IMR-90 (cell line): Measurements from ENCODE around the gene USH2A. TPM values are rescaled to one million over a fixed set of nuclear protein-coding genes. Genes with fewer than 3 reads are reported as not detected.
A peak's percentile ranks its signal among the peaks of the same experiment; 100 is the strongest.

ENCODE experiments used
- ATAC-seq: fragments of 200-7000 bp; cut with Tn5 transposase; 2 replicates; pipeline ENCODE4 v1.9.1; 2020; ENCODE audit warnings: low read depth, mild to moderate bottlenecking, moderate library complexity
- BruUV-seq: library from RNA; stranded (reverse); fragments of 400-500 nt; replicated peaks from 2 replicates; lab custom pipeline; 2021; lab: Mats Ljungman, UMichigan
- CTCF ChIA-PET: fragments of 300-600 bp; formaldehyde crosslinking; extraction: SDS; loops from one replicate; lab custom pipeline; 2021; ENCODE audit warnings: antibody characterized with exemption; lab: Yijun Ruan, JAX
- POLR2A ChIA-PET: fragments of 300-600 bp; sonication (Branson Sonifier 250); formaldehyde crosslinking; loops from one replicate; lab custom pipeline; 2022; ENCODE audit warnings: antibody characterized with exemption; ENCODE audit not compliant: unreplicated experiment; lab: Charles Lee
- DNase-seq: peaks from one replicate; pipeline ENCODE4 v3.0.0; 2013
- H2AFZ ChIP-seq: replicated peaks from 2 replicates; pipeline ENCODE3; 2013; ENCODE audit warnings: low read length, mild to moderate bottlenecking; ENCODE audit not compliant: poor library complexity
- H2AK5ac ChIP-seq: 2 replicates; pipeline ENCODE4 v1.6.1; 2013; ENCODE audit warnings: low read depth, low read length, inconsistent platforms
- H2AK9ac ChIP-seq: replicated peaks from 2 replicates; pipeline ENCODE3; 2013; ENCODE audit warnings: mild to moderate bottlenecking, low read depth, low read length, moderate library complexity; ENCODE audit not compliant: poor library complexity
- H2BK120ac ChIP-seq: 2 replicates; pipeline ENCODE4 v1.6.1; 2013; ENCODE audit warnings: low read depth, low read length, inconsistent platforms
- H2BK15ac ChIP-seq: 3 replicates; pipeline ENCODE4 v1.6.1; 2013; ENCODE audit warnings: low read depth, low read length, inconsistent platforms
- H2BK20ac ChIP-seq: 2 replicates; pipeline ENCODE4 v1.6.1; 2013; ENCODE audit warnings: low read depth, mild to moderate bottlenecking, inconsistent platforms, low read length, moderate library complexity
- H2BK5ac ChIP-seq: 2 replicates; pipeline ENCODE4 v1.6.1; 2013; ENCODE audit warnings: mild to moderate bottlenecking, low read depth, low read length, inconsistent platforms; ENCODE audit not compliant: poor library complexity, severe bottlenecking
- H3K14ac ChIP-seq: replicated peaks from 2 replicates; pipeline ENCODE4 v1.6.1; 2013; ENCODE audit warnings: low read depth, low read length, inconsistent platforms
- H3K18ac ChIP-seq: 2 replicates; pipeline ENCODE4 v1.6.1; 2013; ENCODE audit warnings: low read depth, low read length, control low read depth
- H3K23ac ChIP-seq: 2 replicates; pipeline ENCODE4 v1.6.1; 2013; ENCODE audit warnings: low read depth, low read length, inconsistent platforms
- H3K27ac ChIP-seq: 2 replicates; pipeline ENCODE4 v1.5.1; 2013; ENCODE audit warnings: mild to moderate bottlenecking, control low read depth, low read length; ENCODE audit not compliant: insufficient read depth
- H3K27me3 ChIP-seq: 2 replicates; pipeline ENCODE4 v1.6.1; 2013; ENCODE audit warnings: low read length; ENCODE audit not compliant: control insufficient read depth, insufficient read depth
- H3K36me3 ChIP-seq: 2 replicates; pipeline ENCODE4 v1.6.1; 2013; ENCODE audit warnings: low read length, mixed read lengths; ENCODE audit not compliant: control insufficient read depth, insufficient read depth
- H3K4ac ChIP-seq: 2 replicates; pipeline ENCODE4 v1.6.1; 2013; ENCODE audit warnings: low read depth, low read length, inconsistent platforms
- H3K4me1 ChIP-seq: 2 replicates; pipeline ENCODE4 v1.6.1; 2013; ENCODE audit warnings: low read length, mixed read lengths; ENCODE audit not compliant: control insufficient read depth, insufficient read depth
- H3K4me2 ChIP-seq: 2 replicates; pipeline ENCODE4 v1.6.1; 2013; ENCODE audit warnings: low read depth, mild to moderate bottlenecking, control low read depth, low read length, moderate library complexity
- H3K4me3 ChIP-seq: 2 replicates; pipeline ENCODE4 v1.5.1; 2013; ENCODE audit warnings: low read depth, mild to moderate bottlenecking, control low read depth, low read length, moderate library complexity; ENCODE audit not compliant: insufficient read depth
- H3K56ac ChIP-seq: 2 replicates; pipeline ENCODE4 v1.6.1; 2013; ENCODE audit warnings: low read length, inconsistent platforms; ENCODE audit not compliant: insufficient read depth; ENCODE audit errors: extremely low read depth
- H3K79me1 ChIP-seq, 2 experiments: 2 replicates each; pipeline ENCODE4 v1.6.1; 2013; ENCODE audit warnings: low read length in 2 of 2, inconsistent platforms in 1 of 2, low read depth in 1 of 2
- H3K9ac ChIP-seq: 2 replicates; pipeline ENCODE4 v1.6.1; 2013; ENCODE audit warnings: low read depth, low read length, control low read depth
- H3K9me1 ChIP-seq: 2 replicates; pipeline ENCODE4 v1.6.1; 2013; ENCODE audit warnings: low read length, inconsistent platforms; ENCODE audit not compliant: insufficient read depth
- H3K9me3 ChIP-seq: 2 replicates; pipeline ENCODE4 v1.6.1; 2013; ENCODE audit warnings: low read length; ENCODE audit not compliant: control insufficient read depth, insufficient read depth
- H4K20me1 ChIP-seq: 2 replicates; pipeline ENCODE4 v1.6.1; 2013; ENCODE audit warnings: low read length, inconsistent platforms; ENCODE audit not compliant: insufficient read depth
- H4K5ac ChIP-seq: 2 replicates; pipeline ENCODE4 v1.6.1; 2013; ENCODE audit warnings: mild to moderate bottlenecking, low read depth, low read length, control low read depth
- H4K8ac ChIP-seq, 2 experiments: 2 replicates each; pipeline ENCODE4 v1.6.1; 2013; ENCODE audit warnings: low read depth in 2 of 2, low read length in 2 of 2, control low read depth in 1 of 2, inconsistent platforms in 1 of 2
- H4K91ac ChIP-seq: 2 replicates; pipeline ENCODE4 v1.6.1; 2013; ENCODE audit warnings: low read depth, low read length, inconsistent platforms; ENCODE audit not compliant: insufficient read depth
- BHLHE40 ChIP-seq: fragments of 150-350 bp; IDR thresholded peaks from 2 replicates; pipeline ENCODE4 v1.6.1; 2016; ENCODE audit warnings: mild to moderate bottlenecking, low read depth, low read length
- CEBPB ChIP-seq: IDR thresholded peaks from 2 replicates; pipeline ENCODE4 v1.6.1; 2012; ENCODE audit warnings: low read depth, low read length, improper control_type of control experiment
- FOS ChIP-seq: fragments of 150-350 bp; IDR thresholded peaks from 2 replicates; pipeline ENCODE4 v1.6.1; 2016; ENCODE audit warnings: low read depth, low read length
- MAFK ChIP-seq: IDR thresholded peaks from 2 replicates; pipeline ENCODE4 v1.6.1; 2012; ENCODE audit warnings: low read depth, low read length, improper control_type of control experiment
- MXI1 ChIP-seq: IDR thresholded peaks from 2 replicates; pipeline ENCODE4 v1.6.1; 2012; ENCODE audit warnings: low read depth, mild to moderate bottlenecking, low read length, moderate library complexity, borderline replicate concordance
- RCOR1 ChIP-seq: IDR thresholded peaks from 2 replicates; pipeline ENCODE4 v1.6.1; 2012; ENCODE audit warnings: mild to moderate bottlenecking, low read length, improper control_type of control experiment; ENCODE audit not compliant: insufficient replicate concordance
- RFX5 ChIP-seq: IDR thresholded peaks from 2 replicates; pipeline ENCODE4 v1.8.0; 2012; ENCODE audit warnings: low read depth, mild to moderate bottlenecking, low read length, moderate library complexity
- SMC3 ChIP-seq: fragments of 150-350 bp; IDR thresholded peaks from 2 replicates; pipeline ENCODE4 v1.6.1; 2016; ENCODE audit warnings: low read depth, mild to moderate bottlenecking, antibody characterized with exemption, low read length, moderate library complexity
- WGBS, 2 experiments: methylation state at CpG; one replicate each; pipeline versions ENCODE4 v1.1.5 to v1.1.7; 2013; ENCODE audit warnings: missing lambda C conversion rate in 2 of 2; ENCODE audit not compliant: insufficient read length in 1 of 2; ENCODE audit errors: extremely low coverage in 2 of 2; 5-methylcytosine and 5-hydroxymethylcytosine counted together
- dilution Hi-C: fragments of 300-500 bp; cut with HindIII; formaldehyde crosslinking; loops from one replicate; pipeline ENCODE4 v1.14.3; 2018; ENCODE audit warnings: low sequenced_read_pairs; ENCODE audit not compliant: unreplicated experiment
- in situ Hi-C: fragments of 300-500 bp; cut with MboI; formaldehyde crosslinking; loops from 3 replicates; pipeline ENCODE4 v1.14.3; 2019; ENCODE audit warnings: low sequenced_read_pairs, inconsistent platforms, mixed read lengths
- intact Hi-C: fragments of 100-400 bp; cut with micrococcal nuclease; formaldehyde crosslinking; loops from 2 replicates; pipeline ENCODE4 v1.10.0; 2022
- polyA plus RNA-seq, 3 experiments: library from polyadenylated mRNA; depleted of rRNA; stranded (reverse); fragments of >200 nt; gene quantifications; 2 replicates each; pipeline ENCODE4 v1.2.3, GENCODE V29; 2012; ENCODE audit warnings: low replicate concordance in 1 of 3
- total RNA-seq: library from RNA; depleted of rRNA; stranded (reverse); fragments of >200 nt; gene quantifications from 2 replicates; pipeline ENCODE4 v1.2.3, GENCODE V29; 2012
- TF ChIP-seq, protein P1 (sequence below): fragments of 150-350 bp; IDR thresholded peaks from 2 replicates; pipeline ENCODE4 v1.6.1; 2017; ENCODE audit warnings: mild to moderate bottlenecking, antibody characterized with exemption, low read length, low read depth

The USH2A gene
- total and polyA plus RNA-seq, 2 of the 4 experiments (the other 2 are of a cell fraction): under 0.01 to 0.02 TPM

DNA sequence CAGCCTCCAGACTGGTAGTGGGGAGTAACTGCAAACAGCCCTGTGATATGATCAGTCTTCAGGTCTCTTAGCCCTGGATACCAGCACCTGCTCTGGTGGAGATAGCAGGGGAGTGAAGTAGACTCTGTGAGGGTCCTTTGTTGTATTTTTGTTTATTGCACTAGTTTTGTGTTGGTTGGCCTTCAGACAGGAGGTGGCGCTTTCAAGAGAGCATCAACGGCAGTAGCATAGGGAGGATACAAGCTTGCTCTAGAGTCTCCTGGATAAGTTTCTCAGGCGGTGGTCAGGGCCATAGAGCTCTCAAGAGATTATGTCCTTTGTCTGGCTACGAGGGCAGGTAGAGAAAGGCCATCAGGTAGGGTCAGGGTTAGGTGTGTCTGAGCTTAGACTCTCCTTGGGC, 116.4 kb downstream of the USH2A start:
- intact Hi-C loops: no loop called here
- CTCF ChIA-PET: interaction anchor here (0.6 to 2.0 kb wide), 2 partner anchors 261 to 1026 kb away, joined by 4 read pairs; no protein-coding TSS in a partner anchor
- POLR2A ChIA-PET: no interaction called here

More for the DNA sequence above, 116.4 kb downstream of the USH2A start:
- H2AK9ac ChIP-seq: peak overlapping the region; percentile 8
- no peaks in the 10 kb centered on the region for H3K36me3 ChIP-seq
- H4K91ac ChIP-seq: peak overlapping the region; percentile 60
- no peak overlapping the region for H3K4me3 ChIP-seq
- H2BK15ac ChIP-seq: peak overlapping the region; percentile 65; the same call in 2 of the 3 replicates
- H3K18ac ChIP-seq: peak overlapping the region; percentile 0; the same call in 1 of the 2 replicates
- H3K9ac ChIP-seq: no peak overlapping the region
- peak overlapping the region in 1 of 2 experiments; percentile 34; a peak in 2 of 4 replicates for H4K8ac ChIP-seq
- H3K4me2 ChIP-seq: no peak overlapping the region
- H3K4me1 ChIP-seq: peaks cover 8% of the 10 kb centered on the region
- in situ Hi-C loops: no loop called here
- no peak overlapping the region for H3K27ac ChIP-seq
- no peak for ATAC-seq
- no TSS peak for BruUV-seq
- WGBS, 2 experiments: no CpG with 5 or more reads among the region's 4 CpGs
- H3K9me3 ChIP-seq: no peaks in the 10 kb centered on the region
- peak overlapping the region; percentile 48; the same call in 1 of the 2 replicates for H2BK20ac ChIP-seq
- no peak for TF ChIP-seq MXI1
- no peak for TF ChIP-seq BHLHE40
- no peak for TF ChIP-seq RFX5
- no peak for TF ChIP-seq FOS
- TF ChIP-seq, protein P1, sequence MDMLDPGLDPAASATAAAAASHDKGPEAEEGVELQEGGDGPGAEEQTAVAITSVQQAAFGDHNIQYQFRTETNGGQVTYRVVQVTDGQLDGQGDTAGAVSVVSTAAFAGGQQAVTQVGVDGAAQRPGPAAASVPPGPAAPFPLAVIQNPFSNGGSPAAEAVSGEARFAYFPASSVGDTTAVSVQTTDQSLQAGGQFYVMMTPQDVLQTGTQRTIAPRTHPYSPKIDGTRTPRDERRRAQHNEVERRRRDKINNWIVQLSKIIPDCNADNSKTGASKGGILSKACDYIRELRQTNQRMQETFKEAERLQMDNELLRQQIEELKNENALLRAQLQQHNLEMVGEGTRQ: no peak
- TF ChIP-seq RCOR1: no peak
- TF ChIP-seq MAFK: no peak
- TF ChIP-seq CEBPB: no peak
- TF ChIP-seq SMC3: no peak
- no peak overlapping the region; the same call in 1 of the 2 replicates for H4K5ac ChIP-seq
- H3K14ac ChIP-seq: 0 out of 2 replicates have a peak overlapping the region, but pooled peaks have one; percentile 5
- peak overlapping the region; percentile 64; the same call in 1 of the 2 replicates for H2AK5ac ChIP-seq
- no peaks in the 10 kb centered on the region for H3K27me3 ChIP-seq
- DNase-seq: no peak
- no peak overlapping the region for H2BK5ac ChIP-seq
- peak overlapping the region; percentile 11; the same call in 1 of the 2 replicates for H3K4ac ChIP-seq
- H2AFZ ChIP-seq: no peak overlapping the region
- no peaks in the 10 kb centered on the region for H3K79me1 ChIP-seq
- H3K23ac ChIP-seq: no peak overlapping the region
- no peak overlapping the region for H3K56ac ChIP-seq
- H4K20me1 ChIP-seq: no peaks in the 10 kb centered on the region
- H2BK120ac ChIP-seq: peak overlapping the region; percentile 59
- H3K9me1 ChIP-seq: no peaks in the 10 kb centered on the region
- dilution Hi-C loops: no loop called here
